Measurements from ENCODE around the gene PPP2R3A.

Gene PPP2R3A

GRCh38 chr3:135994708-135995337 lies 29.3 kb downstream of the PPP2R3A start:
- Histone ChIP-seq H3K9me3 (ENCODE audit: insufficient read depth, low read length, severe bottlenecking) (no peaks in the 10 kb centered on the region), H3K9ac (ENCODE audit: low read depth, low read length) (no peak overlapping the region), H3K36me3 (ENCODE audit: insufficient read depth, low read length) (no peaks in the 10 kb centered on the region), H2AFZ (ENCODE audit: low read depth, low read length) (no peak overlapping the region), H3K27ac (ENCODE audit: low read length) (no peak overlapping the region), H3K27me3 (ENCODE audit: insufficient read depth, low read length, poor library complexity) (peaks cover 16% of the 10 kb centered on the region), H3K4me2 (ENCODE audit: insufficient read depth, low read length) (no peak overlapping the region), H4K20me1 (ENCODE audit: insufficient read depth, low read length) (no peaks in the 10 kb centered on the region), H3K4me1 (ENCODE audit: insufficient read depth, low read length) (no peaks in the 10 kb centered on the region), H3K79me2 (ENCODE audit: insufficient read depth, low read length) (no peaks in the 10 kb centered on the region), H3K4me3 (ENCODE audit: low read depth in 1 of 2, low read length in 2 of 2) (no peak overlapping the region)
- DNase-seq: no peak
- TF ChIP-seq CTCF (IDR thresholded peaks at IDR 0.05; ENCODE audit: borderline replicate concordance, extremely low read depth, low read length, poor library complexity, severe bottlenecking): no peak
- no peak for TF ChIP-seq EZH2 (IDR thresholded peaks at IDR 0.05; ENCODE audit: borderline replicate concordance, low read depth, low read length, severe bottlenecking)
- ATAC-seq (ENCODE audit: insufficient read depth, low read depth): no peak

GRCh38 chr3:135995766-135996165 lies 30.2 kb downstream of the PPP2R3A start:
- H3K9ac ChIP-seq (ENCODE audit: low read depth, low read length): no peak overlapping the region
- DNase-seq (no peak), ATAC-seq (ENCODE audit: insufficient read depth, low read depth) (no peak)
- peaks cover 15% of the 10 kb centered on the region for H3K27me3 ChIP-seq (ENCODE audit: insufficient read depth, low read length, poor library complexity)
- no peaks in the 10 kb centered on the region for H3K9me3 ChIP-seq (ENCODE audit: insufficient read depth, low read length, severe bottlenecking)
- H3K4me1 ChIP-seq (ENCODE audit: insufficient read depth, low read length): no peaks in the 10 kb centered on the region
- TF ChIP-seq CTCF (IDR thresholded peaks at IDR 0.05; ENCODE audit: borderline replicate concordance, extremely low read depth, low read length, poor library complexity, severe bottlenecking) (no peak), EZH2 (IDR thresholded peaks at IDR 0.05; ENCODE audit: borderline replicate concordance, low read depth, low read length, severe bottlenecking) (no peak)
- no peaks in the 10 kb centered on the region for H4K20me1 ChIP-seq (ENCODE audit: insufficient read depth, low read length)
- H3K27ac ChIP-seq (ENCODE audit: low read length): no peak overlapping the region
- H2AFZ ChIP-seq (ENCODE audit: low read depth, low read length): no peak overlapping the region
- no peaks in the 10 kb centered on the region for H3K79me2 ChIP-seq (ENCODE audit: insufficient read depth, low read length)
- no peak overlapping the region for H3K4me3 ChIP-seq (ENCODE audit: low read depth in 1 of 2, low read length in 2 of 2)
- no peak overlapping the region for H3K4me2 ChIP-seq (ENCODE audit: insufficient read depth, low read length)
- H3K36me3 ChIP-seq (ENCODE audit: insufficient read depth, low read length): no peaks in the 10 kb centered on the region

GRCh38 chr3:135997554-135998320 lies 32.2 kb downstream of the PPP2R3A start:
- Histone ChIP-seq H3K4me3 (ENCODE audit: low read depth in 1 of 2, low read length in 2 of 2) (no peak overlapping the region), H3K27ac (ENCODE audit: low read length) (no peak overlapping the region), H3K9me3 (ENCODE audit: insufficient read depth, low read length, severe bottlenecking) (no peaks in the 10 kb centered on the region), H3K4me2 (ENCODE audit: insufficient read depth, low read length) (no peak overlapping the region), H2AFZ (ENCODE audit: low read depth, low read length) (no peak overlapping the region), H4K20me1 (ENCODE audit: insufficient read depth, low read length) (no peaks in the 10 kb centered on the region), H3K9ac (ENCODE audit: low read depth, low read length) (no peak overlapping the region), H3K79me2 (ENCODE audit: insufficient read depth, low read length) (no peaks in the 10 kb centered on the region), H3K27me3 (ENCODE audit: insufficient read depth, low read length, poor library complexity) (peaks cover 15% of the 10 kb centered on the region), H3K4me1 (ENCODE audit: insufficient read depth, low read length) (no peaks in the 10 kb centered on the region), H3K36me3 (ENCODE audit: insufficient read depth, low read length) (no peaks in the 10 kb centered on the region)
- no peak for DNase-seq
- no peak for ATAC-seq (ENCODE audit: insufficient read depth, low read depth)
- no peak for TF ChIP-seq EZH2 (IDR thresholded peaks at IDR 0.05; ENCODE audit: borderline replicate concordance, low read depth, low read length, severe bottlenecking)

GRCh38 chr3:136008221-136008620 lies 42.7 kb downstream of the PPP2R3A start:
- DNase-seq (no peak), ATAC-seq (ENCODE audit: insufficient read depth, low read depth) (no peak)
- H3K9me3 ChIP-seq (ENCODE audit: insufficient read depth, low read length, severe bottlenecking): no peaks in the 10 kb centered on the region
- H4K20me1 ChIP-seq (ENCODE audit: insufficient read depth, low read length): no peaks in the 10 kb centered on the region
- TF ChIP-seq EZH2 (IDR thresholded peaks at IDR 0.05; ENCODE audit: borderline replicate concordance, low read depth, low read length, severe bottlenecking) (no peak), CTCF (IDR thresholded peaks at IDR 0.05; ENCODE audit: borderline replicate concordance, extremely low read depth, low read length, poor library complexity, severe bottlenecking) (no peak)
- no peak overlapping the region for H3K9ac ChIP-seq (ENCODE audit: low read depth, low read length)
- H3K4me2 ChIP-seq (ENCODE audit: insufficient read depth, low read length): no peak overlapping the region
- H3K79me2 ChIP-seq (ENCODE audit: insufficient read depth, low read length): no peaks in the 10 kb centered on the region
- H3K27me3 ChIP-seq (ENCODE audit: insufficient read depth, low read length, poor library complexity): peaks cover 5% of the 10 kb centered on the region
- H2AFZ ChIP-seq (ENCODE audit: low read depth, low read length): no peak overlapping the region
- no peaks in the 10 kb centered on the region for H3K36me3 ChIP-seq (ENCODE audit: insufficient read depth, low read length)
- no peak overlapping the region for H3K4me3 ChIP-seq (ENCODE audit: low read depth in 1 of 2, low read length in 2 of 2)
- no peaks in the 10 kb centered on the region for H3K4me1 ChIP-seq (ENCODE audit: insufficient read depth, low read length)
- no peak overlapping the region for H3K27ac ChIP-seq (ENCODE audit: low read length)
